ENCODE data around the gene CAVIN4.

The CAVIN4 gene

DNA sequence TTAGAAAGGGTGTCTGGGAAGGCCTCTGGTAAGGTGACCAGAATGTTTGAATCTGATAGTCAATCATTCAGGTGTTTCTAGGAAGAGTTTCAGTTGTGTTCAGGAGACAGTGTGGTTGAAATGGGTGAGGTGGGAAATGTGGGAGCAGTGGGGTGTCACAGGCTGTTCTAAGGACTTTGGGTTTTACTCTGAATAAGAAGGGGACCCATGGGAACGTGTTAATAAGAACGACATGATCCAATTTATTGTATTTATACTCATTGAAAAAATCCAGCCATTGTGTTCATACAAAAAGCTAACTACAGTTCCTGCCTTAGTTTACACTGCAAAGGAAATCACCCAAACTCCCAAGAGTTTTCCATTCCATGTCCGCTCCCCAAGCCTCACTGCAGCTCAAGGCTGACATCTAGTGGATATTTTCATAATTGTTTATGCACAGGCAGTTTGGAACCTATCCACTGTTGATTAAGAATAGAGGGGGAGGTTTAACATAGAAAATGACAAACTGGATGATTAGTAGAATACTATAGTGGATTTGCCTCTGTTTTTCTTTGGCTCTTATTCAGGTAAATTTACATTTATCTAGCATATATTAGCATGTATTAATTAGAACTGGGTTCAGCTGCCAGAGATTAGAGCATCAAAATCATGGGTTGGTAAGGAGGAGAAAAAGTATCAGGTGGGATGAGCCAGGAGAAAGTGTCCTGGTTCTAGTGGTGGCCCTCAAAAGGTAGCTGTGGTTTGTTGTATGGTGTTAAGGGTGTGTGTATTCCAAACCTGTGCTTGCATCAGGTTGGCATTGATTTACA, 17.7 kb downstream of the CAVIN4 start (continued):
- TF ChIP-seq PRDM4 (tag by site-specific recombination; IDR thresholded peaks at IDR 0.05), result no peak
- TF ChIP-seq ZNF560 (tag by site-specific recombination; IDR thresholded peaks at IDR 0.05; ENCODE audit: borderline replicate concordance), result no peak
- no peak for TF ChIP-seq INSM2 (tag by site-specific recombination; IDR thresholded peaks at IDR 0.05)
- TF ChIP-seq SALL2 (tag by site-specific recombination; IDR thresholded peaks at IDR 0.05; ENCODE audit: borderline replicate concordance), result no peak

DNA sequence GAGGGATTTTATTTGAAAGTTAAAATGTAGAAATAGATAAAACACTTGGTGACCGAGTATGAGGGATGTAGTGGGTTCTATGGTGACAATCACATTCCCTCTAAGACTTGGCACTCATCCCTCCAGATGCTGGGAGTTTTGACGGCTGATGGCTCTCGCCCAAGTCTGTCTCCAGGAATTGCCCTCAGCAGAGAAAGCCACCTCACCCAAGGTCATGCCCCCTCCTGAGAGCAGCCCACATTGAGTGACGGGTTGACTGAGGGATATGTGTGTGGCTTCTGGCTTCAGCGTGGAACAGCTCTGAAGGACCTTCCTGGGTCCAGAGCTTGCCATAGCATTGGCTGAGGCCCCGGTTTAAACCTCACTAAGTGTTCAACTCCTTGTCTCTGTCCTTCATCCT, 19.4 kb downstream of the CAVIN4 start:
- Histone ChIP-seq H3K9me3 (ENCODE audit: control insufficient read depth, insufficient read depth, low read depth, low read length) (no peaks in the 10 kb centered on the region), H3K27ac (ENCODE audit: extremely low read depth, low read depth, low read length) (no peak overlapping the region), H3K4me3 (ENCODE audit: low read depth, low read length) (no peak overlapping the region), H3K4me1 (ENCODE audit: control insufficient read depth, insufficient read depth, low read length) (no peaks in the 10 kb centered on the region; the same call in 1 of the 2 replicates), H3K36me3 (ENCODE audit: control insufficient read depth in 2 of 2, insufficient read depth in 1 of 2, low read length in 2 of 2) (no peaks in the 10 kb centered on the region)
- CTCF ChIA-PET, result interaction anchor here (0.6 to 3.6 kb wide), 6 partner anchors 92 to 546 kb away, joined by 3 to 36 read pairs (median 6); no protein-coding TSS in a partner anchor
- TF ChIP-seq ZNF423 (tag by site-specific recombination; IDR thresholded peaks at IDR 0.05) (no peak), ZNF701 (tag by site-specific recombination; IDR thresholded peaks at IDR 0.05) (no peak), ZBTB8A (tag by site-specific recombination; IDR thresholded peaks at IDR 0.05) (no peak), ZNF175 (tag by site-specific recombination; IDR thresholded peaks at IDR 0.05) (no peak)
- POLR2A ChIA-PET, result no interaction called here

DNA sequence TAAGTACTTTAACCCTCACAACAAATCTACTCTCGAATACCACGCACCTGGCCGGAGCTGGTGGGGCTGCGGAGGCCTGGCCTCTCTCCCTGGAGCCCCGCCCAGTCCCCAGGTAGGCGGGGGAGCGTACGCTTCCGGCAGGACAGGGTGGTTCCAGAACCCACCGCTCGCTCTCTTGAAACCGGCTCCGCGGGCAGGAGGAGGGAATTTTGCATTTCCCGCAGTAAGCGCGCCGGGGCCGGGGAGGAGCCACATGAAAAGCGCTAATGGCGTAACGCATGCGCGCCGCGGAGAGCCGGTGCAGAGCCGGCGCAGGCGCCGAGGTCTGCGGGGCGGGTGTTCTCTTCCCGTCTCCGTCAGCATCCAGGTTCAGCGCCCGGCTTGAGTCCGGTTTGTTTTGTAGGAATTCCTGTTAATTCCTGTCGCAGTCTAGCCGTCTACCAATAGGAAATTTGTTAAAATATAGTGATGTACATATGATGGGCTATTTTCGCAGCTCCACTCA, 20.8 kb downstream of the CAVIN4 start:
- ChIA-PET CTCF (interaction anchor here (0.6 to 2.0 kb wide), 8 partner anchors 93 to 1422 kb away, joined by 3 to 7 read pairs (median 3); no protein-coding TSS in a partner anchor), POLR2A (no interaction called here)
- H3K36me3 ChIP-seq (ENCODE audit: control insufficient read depth in 2 of 2, insufficient read depth in 1 of 2, low read length in 2 of 2), result no peaks in the 10 kb centered on the region
- H3K4me1 ChIP-seq (ENCODE audit: control insufficient read depth, insufficient read depth, low read length), result no peaks in the 10 kb centered on the region; the same call in 1 of the 2 replicates
- H3K4me3 ChIP-seq (ENCODE audit: low read depth, low read length), result peak overlapping the region; percentile 27
- no peaks in the 10 kb centered on the region for H3K9me3 ChIP-seq (ENCODE audit: control insufficient read depth, insufficient read depth, low read depth, low read length)
- H3K27ac ChIP-seq (ENCODE audit: extremely low read depth, low read depth, low read length), result 0 out of 2 replicates have a peak overlapping the region, but pooled peaks have one; percentile 27
- TF ChIP-seq ZNF350 (tag by site-specific recombination; IDR thresholded peaks at IDR 0.05) (no peak), ZNF571 (tag by site-specific recombination; IDR thresholded peaks at IDR 0.05) (no peak), GLIS2 (tag by site-specific recombination; IDR thresholded peaks at IDR 0.05) (peak; percentile 42; the same call in 1 of the 2 replicates), GLI4 (tag by site-specific recombination; IDR thresholded peaks at IDR 0.05) (no peak), ZNF596 (tag by site-specific recombination; IDR thresholded peaks at IDR 0.05) (0 out of 2 replicates have a peak, but pooled peaks have one; percentile 17), ZNF214 (tag by site-specific recombination; IDR thresholded peaks at IDR 0.05; ENCODE audit: borderline replicate concordance) (no peak), SP3 (tag by site-specific recombination; IDR thresholded peaks at IDR 0.05) (peak; percentile 81), ZNF830 (tag by site-specific recombination; IDR thresholded peaks at IDR 0.05; ENCODE audit: low read depth) (no peak), ZNF561 (tag by site-specific recombination; IDR thresholded peaks at IDR 0.05; ENCODE audit: borderline replicate concordance) (0 out of 2 replicates have a peak, but pooled peaks have one; percentile 47), ZBTB26 (tag by site-specific recombination; optimal IDR thresholded peaks at IDR 0.05) (peak; percentile 35), ZNF629 (tag by site-specific recombination; IDR thresholded peaks at IDR 0.05) (0 out of 2 replicates have a peak, but pooled peaks have one; percentile 23)
- TF ChIP-seq, protein P1, sequence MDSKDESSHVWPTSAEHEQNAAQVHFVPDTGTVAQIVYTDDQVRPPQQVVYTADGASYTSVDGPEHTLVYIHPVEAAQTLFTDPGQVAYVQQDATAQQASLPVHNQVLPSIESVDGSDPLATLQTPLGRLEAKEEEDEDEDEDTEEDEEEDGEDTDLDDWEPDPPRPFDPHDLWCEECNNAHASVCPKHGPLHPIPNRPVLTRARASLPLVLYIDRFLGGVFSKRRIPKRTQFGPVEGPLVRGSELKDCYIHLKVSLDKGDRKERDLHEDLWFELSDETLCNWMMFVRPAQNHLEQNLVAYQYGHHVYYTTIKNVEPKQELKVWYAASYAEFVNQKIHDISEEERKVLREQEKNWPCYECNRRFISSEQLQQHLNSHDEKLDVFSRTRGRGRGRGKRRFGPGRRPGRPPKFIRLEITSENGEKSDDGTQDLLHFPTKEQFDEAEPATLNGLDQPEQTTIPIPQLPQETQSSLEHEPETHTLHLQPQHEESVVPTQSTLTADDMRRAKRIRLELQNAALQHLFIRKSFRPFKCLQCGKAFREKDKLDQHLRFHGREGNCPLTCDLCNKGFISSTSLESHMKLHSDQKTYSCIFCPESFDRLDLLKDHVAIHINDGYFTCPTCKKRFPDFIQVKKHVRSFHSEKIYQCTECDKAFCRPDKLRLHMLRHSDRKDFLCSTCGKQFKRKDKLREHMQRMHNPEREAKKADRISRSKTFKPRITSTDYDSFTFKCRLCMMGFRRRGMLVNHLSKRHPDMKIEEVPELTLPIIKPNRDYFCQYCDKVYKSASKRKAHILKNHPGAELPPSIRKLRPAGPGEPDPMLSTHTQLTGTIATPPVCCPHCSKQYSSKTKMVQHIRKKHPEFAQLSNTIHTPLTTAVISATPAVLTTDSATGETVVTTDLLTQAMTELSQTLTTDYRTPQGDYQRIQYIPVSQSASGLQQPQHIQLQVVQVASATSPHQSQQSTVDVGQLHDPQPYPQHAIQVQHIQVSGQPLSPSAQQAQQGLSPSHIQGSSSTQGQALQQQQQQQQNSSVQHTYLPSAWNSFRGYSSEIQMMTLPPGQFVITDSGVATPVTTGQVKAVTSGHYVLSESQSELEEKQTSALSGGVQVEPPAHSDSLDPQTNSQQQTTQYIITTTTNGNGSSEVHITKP (tag by site-specific recombination; IDR thresholded peaks at IDR 0.05), result 0 out of 2 replicates have a peak, but pooled peaks have one; percentile 16
